DOHH2 (cell line): ENCODE data around the gene COPS7A.

ENCODE experiments used
- H3F3A ChIP-seq: fragments of 200-600 bp; sonication (generic), shearing (Covaris generic); 2 replicates; pipeline ENCODE4 v1.6.0; 2016; ENCODE audit warnings: antibody characterized with exemption, mild to moderate bottlenecking; ENCODE audit not compliant: control insufficient read depth, insufficient read depth
- H3K27ac ChIP-seq: fragments of 200-600 bp; sonication (generic); 2 replicates; pipeline ENCODE4 v1.5.1; 2014; ENCODE audit warnings: low read depth, mild to moderate bottlenecking, low read length, moderate library complexity
- H3K27me3 ChIP-seq: fragments of 200-600 bp; sonication (generic); 2 replicates; pipeline ENCODE4 v1.6.1; 2014; ENCODE audit warnings: mild to moderate bottlenecking, low read length, mixed read lengths; ENCODE audit not compliant: control insufficient read depth
- H3K36me3 ChIP-seq: fragments of 200-600 bp; sonication (generic); 2 replicates; pipeline ENCODE4 v1.6.1; 2014; ENCODE audit warnings: mild to moderate bottlenecking, low read length, moderate library complexity, mixed read lengths; ENCODE audit not compliant: control insufficient read depth
- H3K4me1 ChIP-seq: fragments of 200-600 bp; sonication (generic); 2 replicates; pipeline ENCODE4 v1.6.1; 2014; ENCODE audit warnings: mild to moderate bottlenecking, low read length, mixed read lengths; ENCODE audit not compliant: control insufficient read depth
- H3K4me2 ChIP-seq: fragments of 200-600 bp; sonication (generic); 2 replicates; pipeline ENCODE4 v1.6.0; 2014; ENCODE audit warnings: mild to moderate bottlenecking, low read length, moderate library complexity
- H3K4me3 ChIP-seq: fragments of 200-600 bp; sonication (generic); 2 replicates; pipeline ENCODE4 v1.5.1; 2014; ENCODE audit warnings: mild to moderate bottlenecking, low read length, mixed read lengths
- H3K79me2 ChIP-seq: fragments of 200-600 bp; sonication (generic); 2 replicates; pipeline ENCODE4 v1.6.1; 2014; ENCODE audit warnings: mild to moderate bottlenecking, low read length, mixed read lengths; ENCODE audit not compliant: control insufficient read depth
- H3K9me2 ChIP-seq: fragments of 200-600 bp; sonication (generic); replicated peaks from 2 replicates; pipeline ENCODE4 v1.6.1; 2014; ENCODE audit warnings: mild to moderate bottlenecking, low read length, mixed read lengths; ENCODE audit not compliant: control insufficient read depth
- H3K9me3 ChIP-seq: fragments of 200-600 bp; sonication (generic); 2 replicates; pipeline ENCODE4 v1.6.1; 2014; ENCODE audit warnings: antibody characterized with exemption, low read length, mixed read lengths; ENCODE audit not compliant: control insufficient read depth, insufficient read depth
- H4K20me1 ChIP-seq: fragments of 200-600 bp; sonication (generic); 2 replicates; pipeline ENCODE4 v1.6.0; 2014; ENCODE audit warnings: low read depth, mild to moderate bottlenecking, antibody characterized with exemption, low read length, moderate library complexity; ENCODE audit not compliant: control insufficient read depth, insufficient read depth
- EZH2phosphoT487 ChIP-seq: fragments of 200-600 bp; sonication (generic); IDR thresholded peaks from 2 replicates; pipeline ENCODE4 v1.6.1; 2017; ENCODE audit warnings: borderline replicate concordance, mild to moderate bottlenecking, antibody characterized with exemption, low read length, moderate library complexity, mixed read lengths
- TF ChIP-seq, protein P1 (sequence below): fragments of 200-600 bp; sonication (generic); IDR thresholded peaks from one replicate; pipeline ENCODE4 v1.5.1; 2014; ENCODE audit warnings: antibody characterized with exemption, mild to moderate bottlenecking, low read depth, low read length; ENCODE audit not compliant: poor library complexity, severe bottlenecking

COPS7A gene

DNA sequence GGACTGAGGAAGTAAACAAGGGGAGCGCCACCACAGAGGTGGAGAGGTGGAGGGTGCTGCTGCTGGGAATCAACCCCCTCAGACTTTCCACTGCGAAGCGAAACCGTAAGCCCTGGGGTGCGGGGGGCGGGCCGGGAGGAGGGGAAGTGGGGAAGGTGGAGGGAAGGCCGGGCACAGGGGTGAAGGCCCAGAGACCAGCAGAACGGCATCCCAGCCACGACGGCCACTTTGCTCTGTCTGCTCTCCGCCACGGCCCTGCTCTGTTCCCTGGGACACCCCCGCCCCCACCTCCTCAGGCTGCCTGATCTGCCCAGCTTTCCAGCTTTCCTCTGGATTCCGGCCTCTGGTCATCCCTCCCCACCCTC is 48.5 kb downstream of the COPS7A start, which contains the start of gene LAG3:
LAG3 (plus strand) TSS at position 190 of the 365 bp plus-strand sequence. CDS start 333 bp downstream, outside the sequence.
- Histone ChIP-seq H3K27me3 (peaks cover 42% of the 10 kb centered on the region), H3K79me2 (peaks cover 6% of the 10 kb centered on the region), H3K27ac (no peak within 1 kb of the TSS), H3F3A (peaks cover 2% of the 10 kb centered on the region; the same call in 1 of the 2 replicates), H3K9me2 (no peaks in the 10 kb centered on the region), H3K4me1 (peaks cover 6% of the 10 kb centered on the region), H3K9me3 (no peaks in the 10 kb centered on the region), H3K36me3 (no peaks in the 10 kb centered on the region), H3K4me3 (no peak within 1 kb of the TSS), H4K20me1 (peaks cover 3% of the 10 kb centered on the region; the same call in 1 of the 2 replicates), H3K4me2 (no peak within 1 kb of the TSS)
- TF ChIP-seq, protein P1, sequence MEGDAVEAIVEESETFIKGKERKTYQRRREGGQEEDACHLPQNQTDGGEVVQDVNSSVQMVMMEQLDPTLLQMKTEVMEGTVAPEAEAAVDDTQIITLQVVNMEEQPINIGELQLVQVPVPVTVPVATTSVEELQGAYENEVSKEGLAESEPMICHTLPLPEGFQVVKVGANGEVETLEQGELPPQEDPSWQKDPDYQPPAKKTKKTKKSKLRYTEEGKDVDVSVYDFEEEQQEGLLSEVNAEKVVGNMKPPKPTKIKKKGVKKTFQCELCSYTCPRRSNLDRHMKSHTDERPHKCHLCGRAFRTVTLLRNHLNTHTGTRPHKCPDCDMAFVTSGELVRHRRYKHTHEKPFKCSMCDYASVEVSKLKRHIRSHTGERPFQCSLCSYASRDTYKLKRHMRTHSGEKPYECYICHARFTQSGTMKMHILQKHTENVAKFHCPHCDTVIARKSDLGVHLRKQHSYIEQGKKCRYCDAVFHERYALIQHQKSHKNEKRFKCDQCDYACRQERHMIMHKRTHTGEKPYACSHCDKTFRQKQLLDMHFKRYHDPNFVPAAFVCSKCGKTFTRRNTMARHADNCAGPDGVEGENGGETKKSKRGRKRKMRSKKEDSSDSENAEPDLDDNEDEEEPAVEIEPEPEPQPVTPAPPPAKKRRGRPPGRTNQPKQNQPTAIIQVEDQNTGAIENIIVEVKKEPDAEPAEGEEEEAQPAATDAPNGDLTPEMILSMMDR: no peak
- no peak for TF ChIP-seq EZH2phosphoT487

DNA sequence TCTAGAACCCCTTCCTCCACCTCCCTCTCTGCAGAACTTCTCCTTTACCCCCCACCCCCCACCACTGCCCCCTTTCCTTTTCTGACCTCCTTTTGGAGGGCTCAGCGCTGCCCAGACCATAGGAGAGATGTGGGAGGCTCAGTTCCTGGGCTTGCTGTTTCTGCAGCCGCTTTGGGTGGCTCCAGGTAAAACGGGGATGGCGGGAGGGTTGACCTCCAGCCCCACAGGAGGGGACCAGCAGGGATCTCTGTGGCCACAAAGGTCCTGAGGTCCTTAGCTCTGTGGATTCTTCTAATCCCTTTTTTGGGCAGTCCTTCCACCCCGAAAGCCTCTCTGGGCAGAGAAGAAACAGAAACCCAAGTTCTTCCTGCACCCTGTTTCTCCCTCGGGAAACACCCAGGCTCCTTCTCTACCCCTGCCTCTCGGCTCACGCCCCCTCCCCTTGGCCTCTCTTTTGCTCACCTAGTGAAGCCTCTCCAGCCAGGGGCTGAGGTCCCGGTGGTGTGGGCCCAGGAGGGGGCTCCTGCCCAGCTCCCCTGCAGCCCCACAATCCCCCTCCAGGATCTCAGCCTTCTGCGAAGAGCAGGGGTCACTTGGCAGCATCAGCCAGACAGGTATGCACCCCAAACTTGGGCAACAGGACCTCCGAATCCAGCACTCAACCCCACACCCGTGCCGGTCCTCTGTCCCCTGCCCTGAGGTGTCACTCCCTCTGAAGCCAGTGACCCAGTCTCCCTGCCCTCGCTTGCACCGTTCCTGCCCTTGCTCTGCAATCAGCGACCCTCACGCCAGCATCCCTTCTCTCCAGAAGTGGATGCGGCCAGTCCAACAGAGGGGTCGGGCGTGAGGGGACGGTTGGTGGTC is 49.1 kb downstream of the COPS7A start:
- no peak overlapping the region for H3K27ac ChIP-seq
- no peak overlapping the region for H3K4me3 ChIP-seq
- H4K20me1 ChIP-seq: no peaks in the 10 kb centered on the region; the same call in 1 of the 2 replicates
- H3K36me3 ChIP-seq: no peaks in the 10 kb centered on the region
- no peak overlapping the region for H3K4me2 ChIP-seq
- H3K27me3 ChIP-seq: peaks cover 48% of the 10 kb centered on the region
- H3F3A ChIP-seq: peaks cover 2% of the 10 kb centered on the region; the same call in 1 of the 2 replicates
- H3K79me2 ChIP-seq: peaks cover under 1% of the 10 kb centered on the region
- H3K9me3 ChIP-seq: no peaks in the 10 kb centered on the region
- TF ChIP-seq EZH2phosphoT487: no peak
- TF ChIP-seq, protein P1: no peak
- no peaks in the 10 kb centered on the region for H3K9me2 ChIP-seq
- peaks cover 4% of the 10 kb centered on the region for H3K4me1 ChIP-seq

- no peak overlapping the region for H3K4me2 ChIP-seq
- no peaks in the 10 kb centered on the region for H3K9me3 ChIP-seq
- H3K27me3 ChIP-seq: peaks cover 50% of the 10 kb centered on the region
- no peaks in the 10 kb centered on the region for H3K9me2 ChIP-seq
- no peak overlapping the region for H3K4me3 ChIP-seq
- peaks cover 2% of the 10 kb centered on the region; the same call in 1 of the 2 replicates for H3F3A ChIP-seq
- no peaks in the 10 kb centered on the region for H3K36me3 ChIP-seq
- H3K79me2 ChIP-seq: no peaks in the 10 kb centered on the region
- H3K4me1 ChIP-seq: peaks cover 11% of the 10 kb centered on the region
- no peak overlapping the region for H3K27ac ChIP-seq
- TF ChIP-seq, protein P1: no peak
- no peak for TF ChIP-seq EZH2phosphoT487
- no peaks in the 10 kb centered on the region for H4K20me1 ChIP-seq
Observed at GRCh38 chr12:6773590-6774351, 49.9 kb downstream of the COPS7A start.
